Choroid plexus epithelial cell (primary cell): ENCODE measurements around the gene SLC22A3.

Source experiments
- DNase-seq: peaks from one replicate; pipeline ENCODE4 v3.0.0-alpha.2; 2010; ENCODE audit warnings: low read depth
- H3K4me3 ChIP-seq: 2 replicates; pipeline ENCODE4 v1.5.1; 2011; ENCODE audit warnings: low read depth, mild to moderate bottlenecking, control low read depth, low read length, moderate library complexity
- CTCF ChIP-seq: conservative IDR thresholded peaks from 2 replicates; pipeline ENCODE4 v1.5.1; 2011; ENCODE audit warnings: low read depth, mild to moderate bottlenecking, control low read depth, inconsistent platforms, low read length, moderate library complexity

SLC22A3 gene

GRCh38 chr6:160400446-160400845, 52.3 kb downstream of the SLC22A3 start:
- TF ChIP-seq CTCF, result no peak
- peak; percentile 82 for DNase-seq

GRCh38 chr6:160408528-160408927, 60.4 kb downstream of the SLC22A3 start:
- no peak overlapping the region for H3K4me3 ChIP-seq
- no peak for TF ChIP-seq CTCF
- DNase-seq, result no peak

More at GRCh38 chr6:160400446-160400845, 52.3 kb downstream of the SLC22A3 start:
- no peak overlapping the region for H3K4me3 ChIP-seq

- no peak for DNase-seq
- no peak for TF ChIP-seq CTCF
- no peak overlapping the region for H3K4me3 ChIP-seq
Observed at GRCh38 chr6:160412993-160413392, 64.8 kb downstream of the SLC22A3 start.

GRCh38 chr6:160417146-160417545, 69.0 kb downstream of the SLC22A3 start:
- DNase-seq, result no peak
- TF ChIP-seq CTCF, result no peak
- H3K4me3 ChIP-seq, result no peak overlapping the region

GRCh38 chr6:160417550-160417949, 69.4 kb downstream of the SLC22A3 start:
- DNase-seq, result no peak
- no peak overlapping the region for H3K4me3 ChIP-seq
- no peak for TF ChIP-seq CTCF

GRCh38 chr6:160418370-160418769, 70.2 kb downstream of the SLC22A3 start:
- TF ChIP-seq CTCF, result no peak
- no peak for DNase-seq
- H3K4me3 ChIP-seq, result no peak overlapping the region

- no peak for DNase-seq
- H3K4me3 ChIP-seq, result no peak overlapping the region
- no peak for TF ChIP-seq CTCF
Observed at GRCh38 chr6:160419488-160419887, 71.3 kb downstream of the SLC22A3 start.
